ENCODE results near the gene LFNG. TPM values are rescaled to one million over a fixed set of nuclear protein-coding genes. Genes with fewer than 3 reads are reported as not detected.

Gene LFNG
- total and polyA plus RNA-seq, 4 donors, result 11.5 to 47.6 (median 23.7) TPM

- H3K9ac ChIP-seq (ENCODE audit: insufficient read depth in 1 of 2, low read length in 2 of 2), result no peak overlapping the region
- WGBS, 2 donors, result 64 to 66% methylated on average over 17 of the region's 17 CpGs
- ATAC-seq (ENCODE audit: insufficient read depth, low FRiP score) (no peak), DNase-seq (no peak)
- no peaks in the 10 kb centered on the region for H3K27me3 ChIP-seq (ENCODE audit: control insufficient read depth in 3 of 3, insufficient read depth in 3 of 3, low read length in 2 of 3)
- peaks cover 0 to 55% (median 19%) of the 10 kb centered on the region in 5 donors for H3K4me1 ChIP-seq (ENCODE audit: control insufficient read depth in 5 of 5, insufficient read depth in 5 of 5, low read length in 5 of 5)
- H3K4me3 ChIP-seq, result no peak overlapping the region
- TF ChIP-seq CTCF (IDR thresholded peaks at IDR 0.05; ENCODE audit: control extremely low read depth, extremely low read depth), result no peak
- H3K36me3 ChIP-seq (ENCODE audit: control insufficient read depth in 4 of 4, insufficient read depth in 4 of 4, low read length in 4 of 4), result peaks cover 0 to 24% (median 0%) of the 10 kb centered on the region in 4 donors
- no peaks in the 10 kb centered on the region for H3K9me3 ChIP-seq (ENCODE audit: control insufficient read depth in 4 of 4, insufficient read depth in 3 of 4, low read length in 3 of 4)
- peak overlapping the region in 1 of 2 donors; percentile 97 for H3K27ac ChIP-seq (ENCODE audit: low read depth in 1 of 2, low read length in 1 of 2)
Observed at GRCh38 chr7:2527505-2528467, 8.2 kb downstream of the LFNG start.

- Histone ChIP-seq H3K27me3 (ENCODE audit: control insufficient read depth in 3 of 3, insufficient read depth in 3 of 3, low read length in 2 of 3) (no peaks in the 10 kb centered on the region), H3K4me1 (ENCODE audit: control insufficient read depth in 5 of 5, insufficient read depth in 5 of 5, low read length in 5 of 5) (peaks cover 0 to 52% (median 11%) of the 10 kb centered on the region in 5 donors), H3K9me3 (ENCODE audit: control insufficient read depth in 4 of 4, insufficient read depth in 3 of 4, low read length in 3 of 4) (no peaks in the 10 kb centered on the region), H3K9ac (ENCODE audit: insufficient read depth in 1 of 2, low read length in 2 of 2) (no peak overlapping the region), H3K27ac (ENCODE audit: low read depth in 1 of 2, low read length in 1 of 2) (peak overlapping the region in 1 of 2 donors; percentile 97), H3K4me3 (no peak overlapping the region), H3K36me3 (ENCODE audit: control insufficient read depth in 4 of 4, insufficient read depth in 4 of 4, low read length in 4 of 4) (peaks cover 0 to 24% (median 0%) of the 10 kb centered on the region in 4 donors)
- ATAC-seq (ENCODE audit: insufficient read depth, low FRiP score), result no peak
- WGBS, 2 donors, result 64 to 74% methylated on average over 16 to 18 of the region's 18 CpGs
- TF ChIP-seq CTCF (IDR thresholded peaks at IDR 0.05; ENCODE audit: control extremely low read depth, extremely low read depth), result no peak
- DNase-seq, result no peak
Observed at GRCh38 chr7:2528481-2529095, 9.0 kb downstream of the LFNG start.

- Histone ChIP-seq H3K36me3 (ENCODE audit: control insufficient read depth in 4 of 4, insufficient read depth in 4 of 4, low read length in 4 of 4) (peaks cover 0 to 24% (median 0%) of the 10 kb centered on the region in 4 donors), H3K27ac (ENCODE audit: low read depth in 1 of 2, low read length in 1 of 2) (peak overlapping the region; percentile 22 to 97), H3K4me1 (ENCODE audit: control insufficient read depth in 5 of 5, insufficient read depth in 5 of 5, low read length in 5 of 5) (peaks cover 0 to 44% (median 5%) of the 10 kb centered on the region in 5 donors), H3K9ac (ENCODE audit: insufficient read depth in 1 of 2, low read length in 2 of 2) (no peak overlapping the region), H3K9me3 (ENCODE audit: control insufficient read depth in 4 of 4, insufficient read depth in 3 of 4, low read length in 3 of 4) (no peaks in the 10 kb centered on the region), H3K27me3 (ENCODE audit: control insufficient read depth in 3 of 3, insufficient read depth in 3 of 3, low read length in 2 of 3) (no peaks in the 10 kb centered on the region), H3K4me3 (peak overlapping the region; percentile 10)
- no peak for DNase-seq
- WGBS, 2 donors, result 23 to 35% methylated on average over 29 to 30 of the region's 30 CpGs
- TF ChIP-seq CTCF (IDR thresholded peaks at IDR 0.05; ENCODE audit: control extremely low read depth, extremely low read depth), result no peak
- ATAC-seq (ENCODE audit: insufficient read depth, low FRiP score), result peak; percentile 46
Observed at GRCh38 chr7:2529161-2530070, 9.8 kb downstream of the LFNG start.

Data from lung (tissue), 12 donors.